Mucosa of descending colon (tissue), 3 donors: Measurements from ENCODE around the gene RIMKLA. TPM values are rescaled to one million over a fixed set of nuclear protein-coding genes. Genes with fewer than 3 reads are reported as not detected.

Source experiments
- ATAC-seq: fragments of 200-7000 bp; cut with Tn5 transposase; one replicate; pipeline ENCODE4 v1.9.1; 2020; ENCODE audit warnings: mild to moderate bottlenecking, moderate library complexity
- DNase-seq, 3 donors: peaks; one replicate each; pipeline ENCODE4 v3.0.0-alpha.2; 2020
- H3K36me3 ChIP-seq: fragments of 200-600 bp; one replicate; pipeline ENCODE4 v1.8.0; 2021; ENCODE audit warnings: low read depth, mild to moderate bottlenecking
- H3K4me1 ChIP-seq: fragments of 200-600 bp; one replicate; pipeline ENCODE4 v1.8.0; 2021; ENCODE audit warnings: low read depth, mild to moderate bottlenecking
- H3K4me3 ChIP-seq: fragments of 200-600 bp; one replicate; pipeline ENCODE4 v1.8.0; 2021; ENCODE audit warnings: mild to moderate bottlenecking
- H3K9me3 ChIP-seq: fragments of 200-600 bp; one replicate; pipeline ENCODE4 v1.8.0; 2021; ENCODE audit warnings: mild to moderate bottlenecking
- intact Hi-C, 2 donors: fragments of 100-400 bp; cut with DNase I in 1 of 2; cut with micrococcal nuclease in 1 of 2; formaldehyde crosslinking; loops; one replicate each; pipeline versions ENCODE4 v1.11.0 to v1.11.1; 2022; cut with DNase I, micrococcal nuclease
- total RNA-seq, 3 donors: library from RNA; stranded (reverse); fragmentation: NEBNext Ultra II Directional in 2 of 3; extraction: Animal tissue kit (Norgen Biotek cat#: 25700) in 2 of 3; gene quantifications; one replicate each; pipeline versions ENCODE4 v1.2.1 to v1.2.4, GENCODE V29; 2021 to 2023
- TF ChIP-seq, protein P1 (sequence below): fragments of 200-600 bp; IDR thresholded peaks from one replicate; pipeline ENCODE4 v1.8.0; 2022; ENCODE audit warnings: antibody characterized with exemption, mild to moderate bottlenecking
- donor health status: DM: no; HTN: no; CAD: no; lungs with moderate emphysema.
- donor health status: DM: no; HTN: no; CAD: no.
- donor health status: DM: no; HTN: yes; CAD: no.

The RIMKLA gene
- total RNA-seq, 3 donors from 2014 or later, result 13.3 to 18.9 (median 14.5) TPM

DNA sequence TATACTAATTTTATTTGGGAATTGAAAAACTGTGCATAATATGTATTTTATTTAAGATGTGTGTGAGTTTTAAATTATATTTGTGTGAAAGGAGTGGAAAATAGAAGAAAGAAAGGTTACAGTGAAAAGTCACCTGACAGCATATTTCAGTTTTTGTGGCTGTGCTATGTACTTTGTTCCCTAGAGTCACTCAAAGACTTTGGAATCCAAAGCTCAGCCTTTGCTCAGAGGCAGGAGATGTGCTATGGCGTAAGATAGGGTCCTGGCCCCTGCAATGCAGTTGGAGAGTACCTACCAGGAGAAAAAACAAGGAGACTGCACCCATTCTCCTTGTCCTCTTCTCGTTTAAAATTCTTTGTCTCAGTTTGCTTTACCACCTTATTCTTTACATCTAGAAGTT is 85.4 kb downstream of the RIMKLA start:
- peaks cover 3% of the 10 kb centered on the region for H3K4me1 ChIP-seq
- no peak for ATAC-seq
- intact Hi-C loops, result no loop called here
- H3K9me3 ChIP-seq, result no peaks in the 10 kb centered on the region
- DNase-seq, result no peak
- H3K4me3 ChIP-seq, result no peak overlapping the region
- no peaks in the 10 kb centered on the region for H3K36me3 ChIP-seq
- TF ChIP-seq, protein P1, sequence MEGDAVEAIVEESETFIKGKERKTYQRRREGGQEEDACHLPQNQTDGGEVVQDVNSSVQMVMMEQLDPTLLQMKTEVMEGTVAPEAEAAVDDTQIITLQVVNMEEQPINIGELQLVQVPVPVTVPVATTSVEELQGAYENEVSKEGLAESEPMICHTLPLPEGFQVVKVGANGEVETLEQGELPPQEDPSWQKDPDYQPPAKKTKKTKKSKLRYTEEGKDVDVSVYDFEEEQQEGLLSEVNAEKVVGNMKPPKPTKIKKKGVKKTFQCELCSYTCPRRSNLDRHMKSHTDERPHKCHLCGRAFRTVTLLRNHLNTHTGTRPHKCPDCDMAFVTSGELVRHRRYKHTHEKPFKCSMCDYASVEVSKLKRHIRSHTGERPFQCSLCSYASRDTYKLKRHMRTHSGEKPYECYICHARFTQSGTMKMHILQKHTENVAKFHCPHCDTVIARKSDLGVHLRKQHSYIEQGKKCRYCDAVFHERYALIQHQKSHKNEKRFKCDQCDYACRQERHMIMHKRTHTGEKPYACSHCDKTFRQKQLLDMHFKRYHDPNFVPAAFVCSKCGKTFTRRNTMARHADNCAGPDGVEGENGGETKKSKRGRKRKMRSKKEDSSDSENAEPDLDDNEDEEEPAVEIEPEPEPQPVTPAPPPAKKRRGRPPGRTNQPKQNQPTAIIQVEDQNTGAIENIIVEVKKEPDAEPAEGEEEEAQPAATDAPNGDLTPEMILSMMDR, result no peak

DNA sequence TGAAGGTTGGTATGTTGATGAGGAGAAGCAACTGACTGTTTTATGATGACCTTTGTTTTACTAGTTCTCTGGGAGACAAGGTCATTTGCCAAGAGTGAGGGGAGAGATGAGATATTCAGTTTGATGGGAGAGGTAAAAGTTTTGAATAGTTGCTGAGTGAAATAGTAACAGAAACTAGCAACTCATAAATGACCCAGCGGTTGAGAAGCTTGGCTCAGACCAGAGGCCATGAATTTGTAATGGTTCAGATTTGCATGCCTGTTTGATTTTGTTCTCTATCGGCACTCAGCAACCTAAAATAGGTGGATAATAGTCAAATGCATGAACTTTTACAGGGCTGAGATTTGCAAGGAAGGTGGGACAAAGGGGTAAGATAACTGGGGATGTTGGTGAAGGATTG is 89.1 kb downstream of the RIMKLA start:
- Histone ChIP-seq H3K9me3 (no peaks in the 10 kb centered on the region), H3K4me1 (no peaks in the 10 kb centered on the region), H3K4me3 (no peak overlapping the region), H3K36me3 (no peaks in the 10 kb centered on the region)
- no peak for ATAC-seq
- TF ChIP-seq, protein P1, result no peak
- intact Hi-C loops, result no loop called here
- no peak for DNase-seq

Other genes starting within 250 kb of the RIMKLA start
- 100 to 1,000 TPM; 153 to 381 (median 176) TPM for gene GUCA2B, start 227.4 kb upstream of the RIMKLA start, total RNA-seq
- 1,000 to 10,000 TPM in 2 of 3 donors, 100 to 1,000 TPM in 1; 920 to 2,800 (median 1,254) TPM for gene GUCA2A, start 216.0 kb upstream of the RIMKLA start, total RNA-seq
- gene FOXJ3, start 45.6 kb upstream of the RIMKLA start, total RNA-seq, result 10 to 100 TPM; 47.0 to 57.3 (median 53.4) TPM
- gene ZMYND12, start 75.2 kb downstream of the RIMKLA start, total RNA-seq, result 1 to 10 TPM; 1.2 to 3.0 (median 2.2) TPM
- gene PPCS, start 75.8 kb downstream of the RIMKLA start, total RNA-seq, result 10 to 100 TPM; 62.2 to 90.5 (median 75.8) TPM
- 1 to 10 TPM; 2.2 to 3.8 (median 3.7) TPM for gene CCDC30, start 82.5 kb downstream of the RIMKLA start, total RNA-seq